ENCODE results near the gene MMP19.

DNA sequence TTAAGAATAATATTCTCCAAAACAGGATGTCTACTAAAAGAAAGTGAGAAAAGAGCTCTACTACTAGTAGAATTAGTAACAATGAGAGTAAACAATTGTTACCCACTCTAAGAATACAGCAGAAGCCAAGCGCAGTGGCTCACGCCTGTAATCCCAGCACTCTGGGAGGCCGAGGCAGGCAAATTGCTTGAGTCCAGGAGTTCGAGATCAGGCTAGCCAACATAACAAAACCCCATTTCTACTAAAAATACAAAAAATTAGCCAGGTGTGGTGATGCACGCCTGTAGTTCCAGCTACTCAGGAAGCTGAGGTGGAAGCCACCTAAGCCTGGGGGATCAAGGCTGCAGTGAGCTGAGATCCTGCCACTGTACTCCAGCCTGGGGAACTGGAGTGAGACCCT lies 18.0 kb downstream of the MMP19 start:
- TF ChIP-seq PAX5 (IDR thresholded peaks at IDR 0.05; ENCODE audit: insufficient read depth, low read length, severe bottlenecking) (no peak), POLR2AphosphoS5 (IDR thresholded peaks at IDR 0.05; ENCODE audit: low read depth, low read length) (no peak), POLR2A (IDR thresholded peaks at IDR 0.05; ENCODE audit: low read depth, low read length) (no peak), POU2F2 (IDR thresholded peaks at IDR 0.05; ENCODE audit: low read depth, low read length) (no peak)

All from GM12891 (cell line).